GM23338 (cell line): ENCODE results near the gene CD180.

Experiments
- CREB1 ChIP-seq: fragments of 250-450 bp; sonication (Bioruptor Pico); IDR thresholded peaks from 2 replicates; pipeline ENCODE4 v1.5.0; 2020; ENCODE audit warnings: low read depth, mild to moderate bottlenecking, moderate library complexity
- CTCF ChIP-seq, 2 experiments: fragments of 200-600 bp in 1 of 2; sonication (generic) in 1 of 2; conservative IDR thresholded peaks; 2 replicates each; pipeline versions ENCODE4 v1.5.1 to v1.6.1; 2016 to 2017; ENCODE audit warnings: antibody characterized with exemption in 2 of 2, low read depth in 2 of 2, mild to moderate bottlenecking in 2 of 2, moderate library complexity in 1 of 2
- EZH2 ChIP-seq: fragments of 200-600 bp; sonication (generic); IDR thresholded peaks from one replicate; pipeline ENCODE4 v1.8.0; 2017; ENCODE audit warnings: antibody characterized with exemption, mild to moderate bottlenecking, low read depth; ENCODE audit not compliant: unreplicated experiment
- EZH2phosphoT487 ChIP-seq: fragments of 200-600 bp; sonication (generic); IDR thresholded peaks from one replicate; pipeline ENCODE4 v1.8.1; 2018; ENCODE audit warnings: antibody characterized with exemption; ENCODE audit not compliant: unreplicated experiment
- NANOG ChIP-seq: IDR thresholded peaks from 2 replicates; pipeline ENCODE4 v1.6.1; 2016; ENCODE audit warnings: antibody characterized with exemption, borderline replicate concordance
- POLR2AphosphoS5 ChIP-seq: IDR thresholded peaks from 2 replicates; pipeline ENCODE4 v1.6.1; 2016; ENCODE audit warnings: antibody characterized with exemption, low read depth
- STAT1 ChIP-seq: IDR thresholded peaks from one replicate; pipeline ENCODE4 v1.6.1; 2016; ENCODE audit warnings: antibody characterized with exemption; ENCODE audit not compliant: unreplicated experiment
- ZNF114 ChIP-seq: fragments of 250-450 bp; sonication (Bioruptor Pico); IDR thresholded peaks from 2 replicates; pipeline ENCODE4 v1.5.0; 2020; ENCODE audit warnings: mild to moderate bottlenecking, moderate library complexity
- TF ChIP-seq, protein P1 (sequence below): IDR thresholded peaks from one replicate; pipeline ENCODE4 v1.6.1; 2018; ENCODE audit warnings: antibody characterized with exemption; ENCODE audit not compliant: unreplicated experiment

- TF ChIP-seq CTCF (conservative IDR thresholded peaks at IDR 0.05; ENCODE audit: low read depth in 2 of 2) (no peak), STAT1 (no peak), EZH2 (no peak), POLR2AphosphoS5 (no peak), EZH2phosphoT487 (no peak), NANOG (no peak), ZNF114 (CRISPR knock-in tag) (no peak), CREB1 (CRISPR knock-in tag) (no peak)
- TF ChIP-seq, protein P1, sequence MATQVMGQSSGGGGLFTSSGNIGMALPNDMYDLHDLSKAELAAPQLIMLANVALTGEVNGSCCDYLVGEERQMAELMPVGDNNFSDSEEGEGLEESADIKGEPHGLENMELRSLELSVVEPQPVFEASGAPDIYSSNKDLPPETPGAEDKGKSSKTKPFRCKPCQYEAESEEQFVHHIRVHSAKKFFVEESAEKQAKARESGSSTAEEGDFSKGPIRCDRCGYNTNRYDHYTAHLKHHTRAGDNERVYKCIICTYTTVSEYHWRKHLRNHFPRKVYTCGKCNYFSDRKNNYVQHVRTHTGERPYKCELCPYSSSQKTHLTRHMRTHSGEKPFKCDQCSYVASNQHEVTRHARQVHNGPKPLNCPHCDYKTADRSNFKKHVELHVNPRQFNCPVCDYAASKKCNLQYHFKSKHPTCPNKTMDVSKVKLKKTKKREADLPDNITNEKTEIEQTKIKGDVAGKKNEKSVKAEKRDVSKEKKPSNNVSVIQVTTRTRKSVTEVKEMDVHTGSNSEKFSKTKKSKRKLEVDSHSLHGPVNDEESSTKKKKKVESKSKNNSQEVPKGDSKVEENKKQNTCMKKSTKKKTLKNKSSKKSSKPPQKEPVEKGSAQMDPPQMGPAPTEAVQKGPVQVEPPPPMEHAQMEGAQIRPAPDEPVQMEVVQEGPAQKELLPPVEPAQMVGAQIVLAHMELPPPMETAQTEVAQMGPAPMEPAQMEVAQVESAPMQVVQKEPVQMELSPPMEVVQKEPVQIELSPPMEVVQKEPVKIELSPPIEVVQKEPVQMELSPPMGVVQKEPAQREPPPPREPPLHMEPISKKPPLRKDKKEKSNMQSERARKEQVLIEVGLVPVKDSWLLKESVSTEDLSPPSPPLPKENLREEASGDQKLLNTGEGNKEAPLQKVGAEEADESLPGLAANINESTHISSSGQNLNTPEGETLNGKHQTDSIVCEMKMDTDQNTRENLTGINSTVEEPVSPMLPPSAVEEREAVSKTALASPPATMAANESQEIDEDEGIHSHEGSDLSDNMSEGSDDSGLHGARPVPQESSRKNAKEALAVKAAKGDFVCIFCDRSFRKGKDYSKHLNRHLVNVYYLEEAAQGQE: no peak
Observed at GRCh38 chr5:67234671-67235176, 38.1 kb upstream of the CD180 start.
